Panc1 (cell line): Measurements from ENCODE around the gene CCDC39. TPM values are rescaled to one million over a fixed set of nuclear protein-coding genes. Genes with fewer than 3 reads are reported as not detected.
"Not testable (repeated sequence)": the region's sequence is repeated elsewhere in the genome, so short reads cannot be mapped to it uniquely, and the experiment has no call there.

Experiments used
- ATAC-seq: fragments of 200-7000 bp; cut with Tn5 transposase; 2 replicates; pipeline ENCODE4 v1.9.1; 2020; ENCODE audit warnings: mild to moderate bottlenecking, moderate library complexity
- BruUV-seq: library from RNA; stranded (reverse); fragments of 400-500 nt; replicated peaks from 2 replicates; lab custom pipeline; 2021; lab: Mats Ljungman, UMichigan
- CTCF ChIA-PET: fragments of 300-600 bp; sonication (Branson Sonifier 250); formaldehyde crosslinking; loops from one replicate; lab custom pipeline; 2022; ENCODE audit warnings: antibody characterized with exemption; lab: Charles Lee
- POLR2A ChIA-PET: fragments of 300-600 bp; sonication (Branson Sonifier 250); formaldehyde crosslinking; loops from one replicate; lab custom pipeline; 2022; ENCODE audit warnings: antibody characterized with exemption; lab: Charles Lee
- DNase-seq: peaks from one replicate; pipeline ENCODE4 v3.0.0-alpha.2; 2010; ENCODE audit warnings: low read depth, low spot score
- H3K27ac ChIP-seq: 2 replicates; pipeline ENCODE4 v1.5.1; 2011; ENCODE audit warnings: mild to moderate bottlenecking, low read length, inconsistent platforms
- H3K27me3 ChIP-seq: fragments of 200-500 bp; sonication (Bioruptor generic); 2 replicates; pipeline ENCODE4 v1.6.0; 2014; ENCODE audit warnings: low read length, inconsistent platforms; ENCODE audit not compliant: control insufficient read depth, insufficient read depth
- H3K36me3 ChIP-seq: fragments of 200-500 bp; sonication (Bioruptor generic); 2 replicates; pipeline ENCODE4 v1.5.1; 2014; ENCODE audit warnings: inconsistent platforms, mild to moderate bottlenecking, low read length, moderate library complexity; ENCODE audit not compliant: control insufficient read depth, insufficient read depth
- H3K4me1 ChIP-seq: 2 replicates; pipeline ENCODE4 v1.5.1; 2011; ENCODE audit warnings: inconsistent platforms, mild to moderate bottlenecking, low read length, moderate library complexity; ENCODE audit not compliant: control insufficient read depth, insufficient read depth
- H3K4me3 ChIP-seq, 2 experiments: 2 replicates each; pipeline ENCODE4 v1.5.1; 2011 to 2012; ENCODE audit warnings: low read depth in 2 of 2, low read length in 2 of 2, mild to moderate bottlenecking in 2 of 2, inconsistent platforms in 1 of 2, moderate library complexity in 1 of 2
- H3K9me3 ChIP-seq: fragments of 200-500 bp; sonication (Bioruptor generic); 2 replicates; pipeline ENCODE4 v1.5.1; 2014; ENCODE audit warnings: low read depth, mild to moderate bottlenecking, inconsistent platforms, low read length, moderate library complexity; ENCODE audit not compliant: control insufficient read depth, insufficient read depth
- POLR2AphosphoS5 ChIP-seq: IDR thresholded peaks from 2 replicates; pipeline ENCODE4 v1.6.1; 2012; ENCODE audit warnings: mild to moderate bottlenecking, low read depth, low read length, moderate library complexity
- REST ChIP-seq, 2 experiments: IDR thresholded peaks; 2 replicates each; pipeline ENCODE4 v1.6.1; 2011 to 2012; ENCODE audit warnings: low read depth in 2 of 2, control low read depth in 1 of 2, low read length in 1 of 2, mild to moderate bottlenecking in 1 of 2, moderate library complexity in 1 of 2; ENCODE audit not compliant: insufficient read depth in 1 of 2
- SIN3A ChIP-seq: IDR thresholded peaks from 2 replicates; pipeline ENCODE4 v1.6.1; 2012; ENCODE audit warnings: low read depth, mild to moderate bottlenecking, low read length, moderate library complexity, borderline replicate concordance; ENCODE audit not compliant: insufficient read depth
- TCF7L2 ChIP-seq: IDR thresholded peaks from 2 replicates; pipeline ENCODE4 v1.6.1; 2011; ENCODE audit warnings: mild to moderate bottlenecking, low read depth, low read length, inconsistent platforms
- in situ Hi-C: cut with HindIII; loops from 2 replicates; pipeline ENCODE4 v1.10.0; 2016; ENCODE audit warnings: low sequenced_read_pairs, low pct_unique_long_range_greater_than_20kb
- intact Hi-C: fragments of 100-400 bp; cut with micrococcal nuclease; formaldehyde crosslinking; loops from one replicate; pipeline ENCODE4 v1.10.0; 2022; ENCODE audit not compliant: unreplicated experiment
- total RNA-seq: library from RNA; stranded (reverse); gene quantifications from one replicate; pipeline ENCODE4 v1.2.1, GENCODE V29; 2021; ENCODE audit not compliant: unreplicated experiment
- TF ChIP-seq, protein P1 (sequence below): fragments of 450-650 bp; IDR thresholded peaks from 2 replicates; pipeline ENCODE4 v1.5.1; 2017; ENCODE audit warnings: mild to moderate bottlenecking

Gene CCDC39
- total RNA-seq, 1 experiment from 2014 or later = not detected

- ChIA-PET POLR2A (no interaction called here), CTCF (no interaction called here)
- H3K9me3 ChIP-seq = no peaks in the 10 kb centered on the region
- TF ChIP-seq, protein P1, sequence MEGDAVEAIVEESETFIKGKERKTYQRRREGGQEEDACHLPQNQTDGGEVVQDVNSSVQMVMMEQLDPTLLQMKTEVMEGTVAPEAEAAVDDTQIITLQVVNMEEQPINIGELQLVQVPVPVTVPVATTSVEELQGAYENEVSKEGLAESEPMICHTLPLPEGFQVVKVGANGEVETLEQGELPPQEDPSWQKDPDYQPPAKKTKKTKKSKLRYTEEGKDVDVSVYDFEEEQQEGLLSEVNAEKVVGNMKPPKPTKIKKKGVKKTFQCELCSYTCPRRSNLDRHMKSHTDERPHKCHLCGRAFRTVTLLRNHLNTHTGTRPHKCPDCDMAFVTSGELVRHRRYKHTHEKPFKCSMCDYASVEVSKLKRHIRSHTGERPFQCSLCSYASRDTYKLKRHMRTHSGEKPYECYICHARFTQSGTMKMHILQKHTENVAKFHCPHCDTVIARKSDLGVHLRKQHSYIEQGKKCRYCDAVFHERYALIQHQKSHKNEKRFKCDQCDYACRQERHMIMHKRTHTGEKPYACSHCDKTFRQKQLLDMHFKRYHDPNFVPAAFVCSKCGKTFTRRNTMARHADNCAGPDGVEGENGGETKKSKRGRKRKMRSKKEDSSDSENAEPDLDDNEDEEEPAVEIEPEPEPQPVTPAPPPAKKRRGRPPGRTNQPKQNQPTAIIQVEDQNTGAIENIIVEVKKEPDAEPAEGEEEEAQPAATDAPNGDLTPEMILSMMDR = no peak
- TF ChIP-seq TCF7L2 (no peak), REST (IDR thresholded peaks at IDR 0.05; ENCODE audit: insufficient read depth in 1 of 2, low read depth in 2 of 2, low read length in 1 of 2) (no peak)
- H3K27ac ChIP-seq = no peak overlapping the region
- no peaks in the 10 kb centered on the region for H3K4me1 ChIP-seq
- no peak overlapping the region for H3K4me3 ChIP-seq
- DNase-seq (no peak), ATAC-seq (no peak)
- H3K36me3 ChIP-seq = no peaks in the 10 kb centered on the region
- intact Hi-C loops (no loop called here), in situ Hi-C loops (no loop called here)
- H3K27me3 ChIP-seq = no peaks in the 10 kb centered on the region
- no TSS peak for BruUV-seq
Observed at GRCh38 chr3:180624714-180625113, 54.6 kb downstream of the CCDC39 start.

- Histone ChIP-seq H3K36me3 (no peaks in the 10 kb centered on the region), H3K27me3 (no peaks in the 10 kb centered on the region), H3K27ac (no peak overlapping the region), H3K9me3 (no peaks in the 10 kb centered on the region), H3K4me1 (no peaks in the 10 kb centered on the region), H3K4me3 (no peak overlapping the region)
- ChIA-PET CTCF (no interaction called here), POLR2A (no interaction called here)
- BruUV-seq = no TSS peak
- DNase-seq (no peak), ATAC-seq (no peak)
- no peak for TF ChIP-seq TCF7L2
- TF ChIP-seq REST (IDR thresholded peaks at IDR 0.05; ENCODE audit: insufficient read depth in 1 of 2, low read depth in 2 of 2, low read length in 1 of 2) = no peak
- TF ChIP-seq POLR2AphosphoS5 = no peak
- TF ChIP-seq SIN3A = no peak
- TF ChIP-seq, protein P1 = no peak
- in situ Hi-C loops = no loop called here
- intact Hi-C loops = no loop called here
Observed at GRCh38 chr3:180619723-180620122, 59.6 kb downstream of the CCDC39 start.

DNA sequence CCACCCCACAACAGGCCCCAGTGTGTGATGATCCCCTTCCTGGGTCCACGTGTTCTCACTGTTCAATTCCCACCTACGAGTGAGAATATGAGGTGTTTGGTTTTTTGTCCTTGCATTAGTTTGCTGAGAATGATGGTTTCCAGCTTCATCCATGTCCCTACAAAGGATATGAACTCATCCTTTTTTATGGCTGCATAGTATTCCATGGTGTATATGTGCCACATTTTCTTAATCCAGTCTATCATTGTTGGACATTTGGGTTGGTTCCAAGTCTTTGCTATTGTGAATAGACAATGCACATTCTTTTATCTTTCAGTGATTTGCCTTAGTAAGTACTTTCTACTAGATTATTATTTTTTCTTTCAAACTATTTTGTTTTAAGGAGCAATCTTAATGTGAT is 60.7 kb downstream of the CCDC39 start:
- H3K27ac ChIP-seq, POLR2A ChIA-PET, H3K9me3 ChIP-seq, DNase-seq, intact Hi-C loops, ATAC-seq, H3K27me3 ChIP-seq, in situ Hi-C loops, CTCF ChIA-PET, BruUV-seq, H3K4me1 ChIP-seq, H3K36me3 ChIP-seq, H3K4me3 ChIP-seq: not testable (repeated sequence)
